Globus pallidus (tissue), 1 donor: ENCODE data around the gene OTUB1.

Experiments
- DNase-seq: peaks from one replicate; pipeline ENCODE4 v3.0.0-alpha.2; 2015; ENCODE audit warnings: low spot score

The OTUB1 gene

GRCh38 chr11:64025205-64025604 is 39.0 kb downstream of the OTUB1 start:
- no peak for DNase-seq

- DNase-seq, result no peak
Observed at GRCh38 chr11:64026575-64027205, 40.5 kb downstream of the OTUB1 start.

DNA sequence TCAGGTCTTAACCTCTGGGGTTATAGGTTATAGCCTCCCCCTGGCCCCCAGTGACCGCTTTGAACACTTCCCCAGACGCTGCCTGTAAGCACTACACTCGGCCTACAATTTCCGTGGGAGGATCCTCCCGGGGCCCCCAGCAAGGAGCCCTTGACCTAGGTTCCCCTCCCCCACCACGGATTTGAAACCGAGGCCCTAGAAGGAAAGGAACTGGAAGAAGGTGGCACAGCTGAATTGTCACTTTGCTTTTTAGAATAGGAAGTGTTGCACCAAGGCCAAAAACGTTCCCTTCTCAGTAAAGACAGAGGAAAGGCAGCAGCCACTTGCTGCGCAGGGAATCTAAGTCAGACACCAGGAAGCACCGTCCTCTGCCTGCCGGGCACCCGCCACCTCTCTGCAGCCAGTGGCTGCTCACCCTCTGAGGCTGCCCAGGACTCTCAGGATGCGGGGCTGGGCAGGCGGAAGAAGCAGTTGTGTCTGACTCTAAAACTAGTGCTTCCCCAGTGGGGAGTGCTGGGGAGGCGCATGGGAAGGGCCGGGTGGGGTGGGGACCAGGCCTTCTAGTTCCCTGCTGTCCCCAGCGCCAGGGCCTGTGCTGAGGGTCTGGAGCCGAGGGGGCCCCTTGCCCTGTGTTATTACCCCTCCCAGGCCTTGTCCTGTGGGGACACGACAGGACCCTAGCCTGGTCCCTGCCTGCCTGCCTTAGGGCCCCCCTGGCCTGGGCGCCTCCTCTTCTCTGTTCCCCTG is 41.6 kb downstream of the OTUB1 start:
- no peak for DNase-seq

GRCh38 chr11:64028398-64029115 is 42.3 kb downstream of the OTUB1 start:
- no peak for DNase-seq

- DNase-seq, result no peak
Observed at GRCh38 chr11:64029773-64030172, 43.5 kb downstream of the OTUB1 start.

DNA sequence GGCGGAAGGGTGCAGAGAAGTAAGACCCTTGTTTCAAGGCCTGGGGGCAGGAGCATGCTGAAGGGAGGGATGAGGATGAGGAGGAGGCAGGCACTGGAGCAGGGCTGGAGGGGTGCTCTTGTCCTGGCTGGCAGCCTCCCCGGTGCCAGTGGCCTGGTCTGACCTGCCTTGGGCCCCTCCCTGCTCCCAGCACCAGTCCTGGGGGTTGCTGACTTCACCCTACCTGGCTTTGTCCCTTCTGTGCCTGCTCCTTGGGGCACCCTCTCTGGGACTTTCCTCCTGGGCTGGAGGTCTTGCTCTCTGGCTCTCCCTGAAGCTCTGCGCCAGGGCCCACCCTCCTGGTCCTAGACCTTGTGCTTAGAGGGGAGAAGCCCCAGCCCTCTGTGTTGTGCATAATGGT is 44.8 kb downstream of the OTUB1 start:
- DNase-seq, result no peak

DNA sequence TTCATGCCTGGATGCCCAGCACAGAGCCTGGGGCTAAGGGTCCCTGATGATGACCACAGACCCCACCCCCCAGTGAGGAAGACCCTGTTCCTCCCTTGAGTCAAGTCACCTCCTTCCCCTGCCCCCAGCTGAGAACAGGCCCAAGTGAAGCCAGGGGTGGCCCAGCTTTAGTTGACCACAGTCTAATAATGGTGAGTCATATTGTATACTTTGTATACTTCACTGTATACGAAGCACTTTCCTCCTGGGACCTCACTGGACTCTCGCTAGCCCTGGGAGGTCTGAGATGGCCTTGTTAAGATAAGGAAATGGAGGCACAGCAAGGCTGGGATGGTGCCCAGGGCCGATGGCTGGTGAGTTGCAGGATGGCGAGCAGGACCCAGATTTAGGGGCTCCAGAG is 45.8 kb downstream of the OTUB1 start:
- DNase-seq, result no peak

- DNase-seq, result no peak
Observed at GRCh38 chr11:64034411-64034811, 48.2 kb downstream of the OTUB1 start.

GRCh38 chr11:64035081-64035524 is 48.9 kb downstream of the OTUB1 start:
- DNase-seq, result no peak

DNA sequence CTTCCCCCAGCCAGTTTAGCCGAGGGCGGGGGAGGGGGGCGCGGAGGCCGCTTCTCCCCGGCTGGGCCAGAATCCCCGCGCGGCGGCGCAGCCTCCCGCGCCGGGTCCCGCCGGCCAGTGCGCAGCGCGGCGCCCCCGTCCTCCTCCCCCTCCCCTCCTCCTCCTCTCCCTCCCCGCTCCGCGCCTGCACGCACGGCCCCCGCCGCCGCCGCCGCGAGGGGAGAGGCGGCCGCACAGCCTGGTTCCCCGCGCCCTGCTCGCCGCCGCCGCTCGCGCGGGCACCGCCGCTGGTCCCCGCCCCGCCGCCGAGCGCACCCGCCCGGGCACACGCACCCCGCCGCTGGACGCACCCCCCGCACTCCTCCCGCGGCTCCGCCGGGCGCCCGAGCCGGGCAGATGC is 49.3 kb downstream of the OTUB1 start, which contains the start of gene FLRT1:
TSS of gene FLRT1 (plus strand) at position 356 of the 400 bp plus-strand sequence. CDS start 80,337 bp downstream, outside the sequence.
- no peak for DNase-seq

- DNase-seq, result no peak
Observed at GRCh38 chr11:64036087-64037026, 50.1 kb downstream of the OTUB1 start.

DNA sequence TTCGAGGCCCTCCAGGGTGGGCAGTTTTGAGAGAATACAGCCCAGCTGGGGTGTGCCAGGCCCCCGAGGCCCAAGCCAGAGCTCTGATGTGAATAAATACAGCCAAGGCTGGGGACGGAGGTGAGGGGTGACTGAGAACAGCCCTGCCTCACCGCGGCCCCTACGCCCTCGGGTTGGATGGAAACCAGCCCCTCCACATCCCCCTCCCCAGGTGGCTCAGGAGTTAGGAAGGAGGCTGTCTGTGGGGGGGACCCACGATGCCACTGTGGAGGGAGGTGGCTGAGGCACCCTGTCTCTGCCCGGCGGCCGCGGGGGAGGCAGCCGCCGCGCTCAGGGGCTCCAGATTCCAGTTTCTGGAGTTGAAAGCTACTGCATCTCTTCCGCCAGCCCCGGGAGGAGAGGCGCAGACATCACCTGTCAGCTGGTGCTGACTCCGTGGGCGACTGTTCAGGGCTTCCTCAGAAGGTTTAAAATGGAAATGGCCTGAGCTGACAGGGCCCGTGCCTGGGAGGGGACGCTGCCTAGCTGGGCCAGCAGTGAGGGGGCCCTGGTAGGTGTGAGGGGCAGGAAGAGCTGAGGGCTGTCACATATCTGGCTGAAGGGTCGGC is 50.9 kb downstream of the OTUB1 start:
- no peak for DNase-seq

DNA sequence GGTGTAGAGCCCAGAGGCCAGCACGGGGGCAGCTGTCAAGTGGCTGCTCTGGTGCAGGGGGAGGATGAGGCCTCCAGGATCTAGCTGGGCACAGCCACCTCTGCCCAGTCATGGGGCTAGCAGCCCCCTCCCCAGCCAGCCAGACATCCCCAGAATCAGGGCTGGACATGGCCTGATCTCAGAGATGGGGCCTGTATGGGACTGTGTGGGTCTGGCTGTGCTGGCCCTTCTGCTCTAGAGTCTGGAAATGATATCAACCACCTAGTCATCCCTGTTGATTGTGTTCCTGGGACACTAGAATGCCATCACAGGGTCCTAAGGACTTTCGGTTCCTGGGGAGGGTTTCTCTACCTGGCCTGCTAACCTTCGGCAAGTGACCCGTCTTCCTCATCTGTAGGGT is 52.3 kb downstream of the OTUB1 start:
- DNase-seq, result no peak

DNA sequence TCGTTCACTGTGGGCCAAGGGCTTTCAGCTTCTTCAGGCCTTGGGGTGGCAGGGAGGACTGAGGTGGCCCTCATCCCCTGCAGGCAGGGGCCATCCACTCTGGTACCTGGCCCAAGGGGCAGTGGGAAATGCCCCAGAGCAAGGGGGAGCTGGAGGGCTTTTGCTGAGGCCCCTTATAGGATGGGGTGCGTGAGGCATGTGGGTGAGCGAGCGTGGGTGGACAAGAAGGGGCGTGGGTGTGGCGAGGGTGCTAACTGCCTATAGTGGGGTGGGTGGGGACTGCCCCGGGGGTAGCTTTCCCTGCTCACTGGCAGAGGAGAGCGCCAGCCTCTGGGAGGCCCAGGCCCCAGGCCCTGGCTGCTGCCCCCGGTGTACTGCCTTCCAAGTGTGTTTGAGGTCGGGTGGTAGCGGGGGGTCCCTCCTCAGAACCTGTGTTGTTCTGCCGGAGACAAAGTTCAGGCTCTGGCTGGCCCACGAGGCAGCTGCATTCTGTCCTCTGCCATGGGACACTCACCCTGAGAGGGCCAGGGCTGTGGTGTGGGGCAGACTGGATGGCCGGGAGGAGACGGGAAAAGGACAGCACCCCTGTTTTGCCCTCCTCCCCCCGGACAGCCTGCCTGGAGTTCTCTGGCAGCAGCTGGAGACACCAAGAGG is 52.9 kb downstream of the OTUB1 start:
- DNase-seq, result no peak

DNA sequence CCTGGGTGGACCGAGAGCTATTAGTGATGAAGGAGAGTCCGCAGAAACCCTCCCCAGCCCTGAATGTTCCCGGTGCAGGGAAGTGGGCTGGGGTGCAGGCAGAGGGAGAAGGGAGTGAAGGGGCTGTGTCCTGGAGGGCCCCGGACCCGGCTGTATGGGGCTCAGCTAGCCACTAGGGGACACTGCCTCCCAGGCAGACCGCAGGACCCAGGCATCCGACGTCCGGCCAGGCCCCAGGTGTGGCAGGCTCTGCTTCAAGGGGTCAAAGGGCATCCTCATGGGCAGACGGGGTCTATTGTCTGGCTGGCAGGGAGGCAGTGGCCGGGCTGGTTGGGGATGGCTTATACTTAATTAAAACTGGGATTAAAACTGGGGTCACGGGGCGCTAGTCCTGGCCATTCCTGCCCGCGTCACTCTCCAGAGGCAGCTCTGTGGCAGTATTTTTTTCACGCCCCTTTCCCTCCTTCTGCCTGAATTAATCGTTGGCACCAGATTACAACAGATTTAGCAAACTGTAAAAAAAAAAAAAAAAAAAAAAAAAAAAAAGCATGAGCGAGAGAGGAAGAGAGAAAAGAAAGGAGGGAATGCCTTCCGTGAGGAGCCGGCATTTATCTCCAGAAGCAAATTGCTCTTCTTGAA is 54.6 kb downstream of the OTUB1 start:
- DNase-seq, result peak; percentile 80

- no peak for DNase-seq
Observed at GRCh38 chr11:64041846-64042245, 55.6 kb downstream of the OTUB1 start.

GRCh38 chr11:64042301-64042700 is 56.1 kb downstream of the OTUB1 start:
- DNase-seq, result no peak

DNA sequence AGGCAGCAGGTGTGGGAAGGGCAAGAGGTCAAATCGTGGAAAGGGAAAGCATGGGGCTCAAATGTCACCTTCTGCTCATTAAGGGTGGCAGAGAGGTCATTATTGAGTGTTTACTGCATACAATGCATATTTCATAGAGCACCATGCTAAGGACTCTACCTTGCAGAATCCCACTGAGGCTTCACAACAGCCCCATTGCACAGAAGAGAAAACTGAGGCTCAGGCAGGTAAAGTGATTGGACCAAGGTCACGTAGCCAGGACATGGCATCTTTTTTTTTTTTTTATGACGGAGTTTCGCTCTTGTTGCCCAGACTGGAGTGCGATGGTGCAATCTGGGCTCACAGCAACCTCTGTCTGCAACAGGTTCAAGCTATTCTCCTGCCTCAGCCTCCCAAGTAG is 57.3 kb downstream of the OTUB1 start:
- DNase-seq, result no peak

GRCh38 chr11:64044730-64045393 is 58.6 kb downstream of the OTUB1 start:
- DNase-seq, result peak; percentile 84

DNA sequence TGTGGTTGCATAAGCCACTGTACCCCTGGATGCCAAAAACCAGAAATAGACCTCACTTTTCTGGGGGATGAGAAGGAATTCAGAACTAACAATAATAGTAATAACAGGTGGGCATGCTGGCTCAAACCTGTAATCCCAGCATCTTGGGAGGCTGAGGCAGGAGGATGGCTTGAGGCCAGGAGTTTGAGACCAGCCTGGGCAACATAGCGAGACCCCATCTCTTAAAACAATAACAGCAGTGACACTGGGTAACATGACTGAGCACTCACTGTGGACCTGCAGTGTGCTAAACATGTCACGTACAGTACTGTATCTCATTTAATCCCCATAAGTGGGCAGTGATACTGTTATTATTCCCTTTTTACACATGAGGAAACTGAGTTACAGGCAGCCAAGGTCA is 59.5 kb downstream of the OTUB1 start:
- DNase-seq, result no peak
